Thymus (tissue), 11 donors: Measurements from ENCODE around the gene HSD11B1L. TPM values are rescaled to one million over a fixed set of nuclear protein-coding genes. Genes with fewer than 3 reads are reported as not detected.
A peak's percentile ranks its signal among the peaks of the same experiment; 100 is the strongest.
"Not testable (repeated sequence)": the region's sequence is repeated elsewhere in the genome, so short reads cannot be mapped to it uniquely, and the experiment has no call there.

Source experiments
- DNase-seq, 9 donors: peaks; one replicate each; pipeline ENCODE4 v3.0.0-alpha.2; 2013; ENCODE audit warnings: low spot score in 9 of 9, low read depth in 6 of 9, missing footprints in 1 of 9
- H3K27ac ChIP-seq, 2 donors: one replicate each; pipeline ENCODE4 v1.5.1; 2013; ENCODE audit warnings: control low read depth in 1 of 2, low read depth in 1 of 2, low read length in 1 of 2, mild to moderate bottlenecking in 1 of 2, moderate library complexity in 1 of 2
- H3K27me3 ChIP-seq, 2 donors: one replicate each; pipeline ENCODE4 v1.5.1; 2013; ENCODE audit warnings: low read length in 1 of 2; ENCODE audit not compliant: control insufficient read depth in 2 of 2, insufficient read depth in 1 of 2
- H3K36me3 ChIP-seq, 2 donors: one replicate each; pipeline ENCODE4 v1.5.1; 2013; ENCODE audit warnings: low read length in 1 of 2, mild to moderate bottlenecking in 1 of 2, moderate library complexity in 1 of 2; ENCODE audit not compliant: control insufficient read depth in 2 of 2, insufficient read depth in 2 of 2
- H3K4me1 ChIP-seq, 2 donors: one replicate each; pipeline ENCODE4 v1.5.1; 2013; ENCODE audit warnings: low read length in 2 of 2; ENCODE audit not compliant: control insufficient read depth in 2 of 2, insufficient read depth in 2 of 2
- H3K4me3 ChIP-seq, 2 donors: one replicate each; pipeline ENCODE4 v1.5.1; 2013; ENCODE audit warnings: low read length in 2 of 2, control low read depth in 1 of 2, mild to moderate bottlenecking in 1 of 2
- H3K9me3 ChIP-seq, 2 donors: one replicate each; pipeline ENCODE4 v1.5.1; 2013; ENCODE audit warnings: low read length in 1 of 2, mild to moderate bottlenecking in 1 of 2; ENCODE audit not compliant: control insufficient read depth in 2 of 2, insufficient read depth in 1 of 2
- WGBS: extraction: QIAGEN DNeasy Blood & Tissue Kit; methylation state at CpG from one replicate; pipeline ENCODE4 v1.1.7; 2013; 5-methylcytosine and 5-hydroxymethylcytosine counted together
- polyA plus RNA-seq: library from polyadenylated mRNA; stranded (reverse); fragments of 200-250 nt; gene quantifications from one replicate; pipeline ENCODE4 v1.2.3, GENCODE V29; 2013
- total RNA-seq: library from RNA; stranded (reverse); fragments of 120-200 nt; gene quantifications from one replicate; pipeline ENCODE4 v1.2.4, GENCODE V29; 2013
- donor health status: healthy.

The HSD11B1L gene
- total and polyA plus RNA-seq, 2 donors = 4.6 to 6.5 TPM

DNA sequence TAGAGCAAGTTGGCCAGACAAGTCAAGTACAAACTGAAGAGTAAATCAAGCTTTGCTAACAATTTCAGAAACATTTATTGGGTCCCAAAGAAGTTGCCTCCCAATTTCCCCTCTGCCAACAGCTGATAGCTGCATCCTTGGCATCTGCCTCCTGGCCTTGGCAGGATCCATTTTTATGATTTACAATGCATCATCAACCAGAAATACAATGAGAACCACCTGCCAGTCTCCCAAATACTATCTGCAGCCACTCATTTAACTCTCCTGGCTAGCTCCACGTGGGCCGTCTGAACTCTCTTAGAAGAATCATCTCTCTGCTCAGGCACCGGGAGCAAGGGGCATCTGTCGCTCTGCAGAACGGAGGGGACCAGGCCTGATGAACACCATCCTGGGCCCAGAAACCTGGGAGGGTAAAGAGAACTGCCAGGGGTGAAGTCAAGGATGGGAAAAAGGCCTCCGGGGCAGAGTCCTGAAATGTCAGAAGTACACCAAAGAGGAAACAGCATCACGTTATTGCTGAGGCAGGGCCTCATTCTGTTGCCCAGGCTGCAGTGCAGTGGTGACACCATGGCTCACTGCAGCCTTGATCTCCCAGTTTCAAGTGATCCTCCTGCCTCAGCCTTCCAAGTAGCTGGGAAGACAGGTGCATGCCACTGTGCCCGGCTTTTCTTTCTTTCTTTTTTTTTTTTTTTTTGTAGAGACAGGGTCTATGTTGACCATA is 36.5 kb downstream of the HSD11B1L start:
- WGBS = 95% methylated on average over 8 of the region's 8 CpGs
- Histone ChIP-seq H3K9me3 (no peaks in the 10 kb centered on the region), H3K27me3 (no peaks in the 10 kb centered on the region), H3K36me3 (peaks cover 16 to 30% of the 10 kb centered on the region in 2 donors), H3K4me1 (peaks cover 9 to 20% of the 10 kb centered on the region in 2 donors), H3K4me3 (no peak overlapping the region), H3K27ac (no peak overlapping the region)
- no peak for DNase-seq

DNA sequence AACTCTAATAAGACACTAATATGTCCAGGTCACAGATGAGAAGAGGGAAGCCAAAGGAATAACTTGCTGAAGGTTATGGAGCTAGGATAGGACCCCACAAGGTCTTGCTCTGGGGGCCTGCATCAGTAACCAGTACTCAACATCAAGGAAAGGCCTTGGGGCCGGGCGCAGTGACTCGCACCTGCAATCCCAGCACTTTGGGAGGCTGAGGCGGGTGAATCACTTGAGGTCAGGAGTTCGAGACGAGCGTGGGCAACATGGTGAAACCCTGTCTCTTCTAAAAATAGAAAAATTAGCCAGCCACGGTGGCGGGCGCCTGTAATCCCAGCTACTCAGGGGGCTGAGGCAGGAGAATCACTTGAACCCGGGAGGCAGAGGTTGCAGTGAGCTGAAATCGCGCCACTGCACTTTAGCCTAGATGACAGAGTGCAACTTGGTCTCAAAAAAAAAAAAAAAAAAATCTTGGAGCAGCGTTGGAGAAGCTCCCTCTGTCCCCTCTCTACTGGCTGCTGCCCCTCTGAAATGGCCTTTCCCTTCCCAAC is 37.3 kb downstream of the HSD11B1L start:
- no peaks in the 10 kb centered on the region for H3K9me3 ChIP-seq
- H3K27me3 ChIP-seq = no peaks in the 10 kb centered on the region
- H3K27ac ChIP-seq = no peak overlapping the region
- no peak for DNase-seq
- H3K36me3 ChIP-seq = peaks cover 9 to 24% of the 10 kb centered on the region in 2 donors
- H3K4me1 ChIP-seq = peaks cover 9 to 20% of the 10 kb centered on the region in 2 donors
- 92% methylated on average over 14 of the region's 14 CpGs for WGBS
- H3K4me3 ChIP-seq = no peak overlapping the region

DNA sequence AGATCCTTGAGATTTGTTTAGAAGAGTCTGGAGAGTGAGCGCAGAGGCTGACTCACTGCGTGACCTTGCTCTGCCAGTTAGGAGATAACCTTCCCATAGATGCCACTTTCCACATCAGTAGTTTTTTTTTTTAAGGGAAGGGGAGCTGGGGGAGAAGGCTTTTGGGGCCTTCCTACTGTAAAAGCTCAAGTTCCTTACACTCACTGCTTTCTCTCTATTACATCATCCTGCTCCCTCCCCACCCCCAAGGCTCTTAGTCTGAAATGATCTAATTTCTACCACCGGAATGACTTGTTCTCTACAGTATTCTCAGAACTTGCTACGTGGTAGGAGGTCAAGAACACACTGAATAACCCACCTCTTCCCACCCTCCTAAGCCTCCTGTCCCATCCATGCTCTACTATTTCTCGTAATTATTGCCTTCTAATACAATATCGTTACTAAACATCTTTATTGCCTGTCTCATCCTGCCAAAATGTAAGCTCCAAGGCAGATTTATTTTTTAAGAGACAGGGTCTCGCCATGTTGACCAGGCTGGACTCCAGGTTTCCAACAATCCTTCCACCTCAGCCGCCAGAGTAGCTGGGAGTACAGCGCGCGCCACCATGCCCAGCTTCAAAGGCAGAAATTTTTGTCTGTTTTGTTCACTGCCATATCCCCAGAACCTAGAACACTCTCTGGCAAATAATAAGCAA is 37.9 kb downstream of the HSD11B1L start:
- 48% methylated on average over 11 of the region's 11 CpGs for WGBS
- H3K4me3 ChIP-seq = peak overlapping the region; percentile 52 to 73

DNA sequence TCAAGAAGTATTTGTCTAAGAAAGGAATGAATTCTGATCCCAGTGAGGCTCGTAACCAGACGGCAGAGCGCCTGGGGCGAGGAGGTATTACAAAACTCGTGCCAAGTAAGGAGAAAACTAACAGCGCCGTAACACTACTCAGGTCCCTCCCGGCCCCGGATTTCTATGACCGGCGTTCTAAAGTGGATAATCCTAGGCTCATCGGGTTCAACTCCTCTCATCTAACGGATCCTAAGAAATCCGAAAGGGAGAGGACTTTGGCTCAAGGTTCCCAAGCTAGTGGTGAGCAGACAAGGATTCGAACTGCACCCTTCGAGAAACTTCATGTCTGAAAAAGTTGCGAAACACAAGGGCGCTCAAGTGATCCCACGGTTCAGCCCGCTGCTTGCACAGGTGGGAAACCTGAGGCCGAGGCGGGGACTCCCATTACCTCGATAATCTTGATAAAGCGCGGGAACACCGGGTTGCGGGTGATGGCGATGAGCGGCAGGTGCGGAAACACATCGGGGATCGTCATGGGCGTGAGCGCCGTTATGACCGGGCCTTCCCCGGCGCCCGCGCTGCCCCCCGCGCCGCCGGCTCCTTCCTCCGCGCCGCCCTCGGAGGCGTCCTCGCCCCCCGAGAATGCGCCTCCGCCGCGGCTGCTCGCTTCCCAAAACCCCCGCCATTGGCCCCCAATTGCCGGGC is 38.6 kb downstream of the HSD11B1L start:
- Histone ChIP-seq H3K4me1 (peaks cover 9 to 20% of the 10 kb centered on the region in 2 donors), H3K36me3 (peaks cover 5 to 14% of the 10 kb centered on the region in 2 donors), H3K27ac (peak overlapping the region; percentile 89 to 99), H3K9me3 (no peaks in the 10 kb centered on the region), H3K4me3 (peak overlapping the region; percentile 52 to 73), H3K27me3 (no peaks in the 10 kb centered on the region)
- WGBS = under 1% methylated on average over 58 of the region's 58 CpGs
- DNase-seq = peak in 3 of 9 donors; percentile 5 to 29 (median 9)

More for the DNA sequence above, 37.9 kb downstream of the HSD11B1L start:
- Histone ChIP-seq H3K27ac (no peak overlapping the region), H3K36me3 (peaks cover 5 to 18% of the 10 kb centered on the region in 2 donors), H3K4me1 (peaks cover 9 to 20% of the 10 kb centered on the region in 2 donors), H3K9me3 (no peaks in the 10 kb centered on the region), H3K27me3 (no peaks in the 10 kb centered on the region)
- peak in 1 of 9 donors; percentile 19 for DNase-seq

DNA sequence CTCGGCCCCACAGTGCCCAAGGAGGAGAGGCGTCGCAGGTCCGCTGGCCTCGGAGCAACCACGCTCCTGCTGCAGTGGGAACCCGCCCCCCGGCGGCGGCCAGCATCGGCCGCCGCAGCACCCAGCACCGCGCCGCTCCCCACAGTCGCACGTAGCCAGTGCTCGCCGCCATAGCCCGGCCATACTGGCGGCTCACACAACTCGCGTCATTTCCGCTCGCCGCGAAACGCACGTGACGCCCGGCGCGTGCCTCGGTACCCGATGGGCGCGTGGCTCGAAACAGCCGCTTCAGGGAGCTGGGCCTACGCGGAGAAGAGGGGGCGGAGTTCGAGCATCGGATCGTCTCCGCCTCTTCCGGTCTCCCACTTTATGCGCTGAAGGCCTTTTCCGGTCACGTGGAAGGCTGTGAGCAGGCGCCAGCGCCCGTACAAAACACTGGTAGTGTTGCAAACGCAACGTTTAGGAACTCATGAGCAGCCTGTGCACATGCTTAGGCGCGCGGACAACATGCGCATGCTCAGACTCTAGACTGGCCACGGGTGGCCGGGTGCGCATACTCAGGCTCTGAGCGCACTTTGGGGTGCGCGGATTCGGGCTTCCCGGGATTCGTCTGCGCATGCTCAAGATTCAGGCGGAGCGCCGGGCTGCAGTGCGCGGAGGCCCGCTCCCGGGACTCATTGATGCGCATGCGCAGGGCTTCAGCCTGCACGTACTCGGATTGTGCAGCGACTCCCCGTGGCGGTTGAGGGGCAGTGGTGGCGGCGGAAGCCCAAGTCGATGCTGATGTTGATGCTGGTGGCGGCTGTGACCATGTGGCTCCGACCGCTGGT is 39.3 kb downstream of the HSD11B1L start, which contains the start of the genes CATSPERD and LONP1:
Gene CATSPERD (plus strand): TSS at position 677 of the 830 bp plus-strand sequence. CDS start 101 bp downstream, at position 778.
Gene LONP1 (minus strand): TSS at position 186 of the 830 bp plus-strand sequence. CDS start 14 bp downstream, at position 172.
- Histone ChIP-seq H3K4me1 (peaks cover 9 to 20% of the 10 kb centered on the region in 2 donors), H3K27ac (peak within 1 kb of the TSS; percentile 98 to 99), H3K4me3 (peak within 1 kb of the TSS; percentile 52 to 73), H3K27me3 (no peaks in the 10 kb centered on the region), H3K36me3 (peaks cover 5 to 10% of the 10 kb centered on the region in 2 donors), H3K9me3 (no peaks in the 10 kb centered on the region)
- under 1% methylated on average over 90 of the region's 90 CpGs for WGBS
- peak; percentile 98 to 100 (median 99) for DNase-seq

DNA sequence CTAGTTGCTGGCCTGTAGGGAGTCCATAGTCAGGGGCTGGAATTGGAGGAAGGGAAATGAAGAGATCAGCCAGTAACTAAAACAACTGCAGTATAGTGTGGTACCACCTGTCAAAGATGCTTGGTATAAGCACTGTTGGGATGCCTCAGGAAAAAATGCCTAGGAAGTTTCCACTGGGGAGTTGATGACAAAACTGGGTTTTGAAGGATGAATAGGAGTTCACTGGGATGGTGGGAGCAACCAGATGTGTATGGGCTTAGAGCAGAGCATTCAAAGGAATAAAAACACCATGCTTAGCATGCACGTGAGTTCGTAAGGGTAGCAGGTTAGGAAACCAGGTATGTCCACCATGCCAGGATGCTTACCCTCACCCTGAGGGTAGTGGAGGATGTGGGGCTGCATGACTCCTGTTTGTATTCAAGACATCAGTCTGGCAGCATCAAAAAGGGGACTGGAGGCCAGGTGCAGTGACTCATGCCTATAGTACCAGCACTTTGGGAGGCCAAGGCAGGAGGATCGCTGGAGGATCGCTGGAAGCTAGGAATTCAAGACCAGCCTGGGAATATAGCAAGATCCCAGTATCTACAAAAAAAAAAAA is 46.7 kb downstream of the HSD11B1L start:
- no peaks in the 10 kb centered on the region for H3K36me3 ChIP-seq
- WGBS = over 99% methylated on average over 4 of the region's 4 CpGs
- H3K4me1 ChIP-seq = no peaks in the 10 kb centered on the region
- H3K27ac ChIP-seq = no peak overlapping the region
- no peak overlapping the region for H3K4me3 ChIP-seq
- no peaks in the 10 kb centered on the region for H3K9me3 ChIP-seq
- no peak for DNase-seq
- H3K27me3 ChIP-seq = no peaks in the 10 kb centered on the region

DNA sequence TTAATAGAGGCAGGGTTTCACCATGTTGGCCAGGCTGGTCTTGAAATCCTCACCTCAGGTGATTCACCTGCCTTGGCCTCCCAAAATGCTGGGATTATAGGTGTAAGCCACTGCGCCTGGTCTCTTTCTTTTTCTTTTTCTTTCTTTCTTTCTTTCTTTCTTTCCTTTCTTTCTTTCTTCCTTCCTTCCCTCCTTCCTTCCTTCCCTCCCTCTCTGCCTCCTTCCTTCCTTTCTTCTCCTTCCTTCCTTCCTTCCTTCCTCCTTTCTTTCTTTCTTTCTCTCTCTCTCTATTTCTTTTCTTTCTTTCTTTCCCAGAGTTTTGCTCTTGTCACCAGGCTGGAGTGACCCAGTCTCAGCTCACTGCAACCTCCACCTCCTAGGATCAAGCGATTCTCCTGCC is 52.3 kb downstream of the HSD11B1L start:
- not testable (repeated sequence) for H3K27ac ChIP-seq, H3K4me3 ChIP-seq, H3K4me1 ChIP-seq, H3K36me3 ChIP-seq, H3K27me3 ChIP-seq, H3K9me3 ChIP-seq, DNase-seq
- WGBS = 86% methylated on average over 2 of the region's 2 CpGs
